Measurements from ENCODE around the gene FAM89A. TPM values are rescaled to one million over a fixed set of nuclear protein-coding genes. Genes with fewer than 3 reads are reported as not detected.
"Not testable (repeated sequence)": the region's sequence is repeated elsewhere in the genome, so short reads cannot be mapped to it uniquely, and the experiment has no call there.

The FAM89A gene
- total and polyA plus RNA-seq, 2 donors (not counting 1 experiment from before 2014, with no cell fraction given) = 6.8 to 12.0 TPM

DNA sequence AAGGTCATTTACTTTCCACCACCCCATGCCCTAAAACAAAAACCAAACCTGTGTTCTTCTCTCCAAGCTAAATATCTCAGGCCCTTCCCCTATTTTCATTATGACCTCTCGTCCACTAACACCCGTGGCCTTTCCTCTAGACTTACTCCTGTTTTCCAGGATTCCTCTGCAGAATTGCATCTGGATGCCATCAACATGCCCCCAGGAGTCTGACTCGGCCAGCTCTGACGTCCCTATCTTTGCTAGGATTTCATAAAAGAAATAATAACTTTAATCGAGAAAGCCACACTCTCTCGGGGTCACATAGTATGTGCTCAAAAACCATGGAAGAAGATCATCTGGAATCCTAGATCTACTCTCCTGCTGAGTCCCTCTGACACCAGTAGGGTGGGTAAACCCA lies 13.5 kb downstream of the FAM89A start:
- Histone ChIP-seq H3K36me3 (ENCODE audit: control insufficient read depth, insufficient read depth, low read length) (no peaks in the 10 kb centered on the region), H3K27ac (ENCODE audit: insufficient read depth, low read length) (no peak overlapping the region), H3K27me3 (ENCODE audit: control insufficient read depth, insufficient read depth, low read length) (no peaks in the 10 kb centered on the region), H2AFZ (ENCODE audit: low read length) (no peak overlapping the region), H3K4me1 (ENCODE audit: control insufficient read depth, extremely low read depth, insufficient read depth, low read length) (no peaks in the 10 kb centered on the region), H3K79me2 (ENCODE audit: control insufficient read depth, insufficient read depth, low read length) (no peaks in the 10 kb centered on the region), H3K4me2 (ENCODE audit: extremely low read depth, insufficient read depth, low read length) (no peak overlapping the region), H3K4me3 (replicated peaks in 1 of 4; ENCODE audit: control extremely low read depth in 1 of 4, insufficient read depth in 1 of 4, low read depth in 3 of 4, low read length in 4 of 4) (no peak overlapping the region), H3K9ac (ENCODE audit: insufficient read depth, low read length) (no peak overlapping the region), H4K20me1 (ENCODE audit: control insufficient read depth, extremely low read depth, insufficient read depth, low read length) (no peaks in the 10 kb centered on the region), H3K9me3 (ENCODE audit: control insufficient read depth, insufficient read depth, low read depth, low read length) (no peaks in the 10 kb centered on the region)
- TF ChIP-seq EZH2 (IDR thresholded peaks at IDR 0.05; ENCODE audit: low read length, missing control alignments) = no peak
- TF ChIP-seq CTCF (conservative IDR thresholded peaks at IDR 0.05 in 1 of 2, IDR thresholded peaks at IDR 0.05 in 1 of 2; ENCODE audit: low read depth in 1 of 2, low read length in 2 of 2) = no peak
- no peak for DNase-seq (ENCODE audit: low read depth in 2 of 2)

GRCh38 chr1:231023150-231023549 lies 16.9 kb downstream of the FAM89A start:
- no peak for DNase-seq (ENCODE audit: low read depth in 2 of 2)
- Histone ChIP-seq H3K4me3 (replicated peaks in 1 of 4; ENCODE audit: control extremely low read depth in 1 of 4, insufficient read depth in 1 of 4, low read depth in 3 of 4, low read length in 4 of 4) (no peak overlapping the region), H3K4me2 (ENCODE audit: extremely low read depth, insufficient read depth, low read length) (no peak overlapping the region), H3K27ac (ENCODE audit: insufficient read depth, low read length) (no peak overlapping the region), H3K27me3 (ENCODE audit: control insufficient read depth, insufficient read depth, low read length) (no peaks in the 10 kb centered on the region), H2AFZ (ENCODE audit: low read length) (no peak overlapping the region), H3K36me3 (ENCODE audit: control insufficient read depth, insufficient read depth, low read length) (no peaks in the 10 kb centered on the region), H4K20me1 (ENCODE audit: control insufficient read depth, extremely low read depth, insufficient read depth, low read length) (no peaks in the 10 kb centered on the region), H3K9me3 (ENCODE audit: control insufficient read depth, insufficient read depth, low read depth, low read length) (no peaks in the 10 kb centered on the region), H3K9ac (ENCODE audit: insufficient read depth, low read length) (no peak overlapping the region), H3K79me2 (ENCODE audit: control insufficient read depth, insufficient read depth, low read length) (no peaks in the 10 kb centered on the region), H3K4me1 (ENCODE audit: control insufficient read depth, extremely low read depth, insufficient read depth, low read length) (no peaks in the 10 kb centered on the region)
- TF ChIP-seq CTCF (conservative IDR thresholded peaks at IDR 0.05 in 1 of 2, IDR thresholded peaks at IDR 0.05 in 1 of 2; ENCODE audit: low read depth in 1 of 2, low read length in 2 of 2) = no peak
- no peak for TF ChIP-seq EZH2 (IDR thresholded peaks at IDR 0.05; ENCODE audit: low read length, missing control alignments)

- H3K27ac ChIP-seq (ENCODE audit: insufficient read depth, low read length); H4K20me1 ChIP-seq (ENCODE audit: control insufficient read depth, extremely low read depth, insufficient read depth, low read length); H3K4me2 ChIP-seq (ENCODE audit: extremely low read depth, insufficient read depth, low read length); H3K27me3 ChIP-seq (ENCODE audit: control insufficient read depth, insufficient read depth, low read length); H3K9me3 ChIP-seq (ENCODE audit: control insufficient read depth, insufficient read depth, low read depth, low read length); H2AFZ ChIP-seq (ENCODE audit: low read length); H3K79me2 ChIP-seq (ENCODE audit: control insufficient read depth, insufficient read depth, low read length); H3K36me3 ChIP-seq (ENCODE audit: control insufficient read depth, insufficient read depth, low read length); H3K9ac ChIP-seq (ENCODE audit: insufficient read depth, low read length); H3K4me1 ChIP-seq (ENCODE audit: control insufficient read depth, extremely low read depth, insufficient read depth, low read length); DNase-seq (ENCODE audit: low read depth in 2 of 2); H3K4me3 ChIP-seq (replicated peaks in 1 of 4; ENCODE audit: control extremely low read depth in 1 of 4, insufficient read depth in 1 of 4, low read depth in 3 of 4, low read length in 4 of 4): not testable (repeated sequence)
Observed at GRCh38 chr1:231022543-231022942, 17.5 kb downstream of the FAM89A start.

All from fibroblast of lung (primary cell).